Sigmoid colon (tissue), 4 donors: ENCODE data around the gene ECM1.

Source experiments
- EP300 ChIP-seq, 4 donors: sonication (generic); formaldehyde crosslinking; IDR thresholded peaks; one replicate each; pipeline ENCODE4 v1.6.1; 2017; ENCODE audit warnings: antibody characterized with exemption in 4 of 4
- POLR2A ChIP-seq, 2 donors: fragments of 450-650 bp; IDR thresholded peaks; one replicate each; pipeline ENCODE4 v1.6.1; 2016; ENCODE audit warnings: antibody characterized with exemption in 2 of 2, mild to moderate bottlenecking in 2 of 2, moderate library complexity in 2 of 2
- POLR2AphosphoS5 ChIP-seq, 4 donors: sonication (generic); formaldehyde crosslinking; IDR thresholded peaks; one replicate each; pipeline ENCODE4 v1.6.1; 2017; ENCODE audit warnings: antibody characterized with exemption in 4 of 4
- TF ChIP-seq, protein P1 (sequence below), 4 experiments: fragments of 450-650 bp in 3 of 4; fragments of 200-600 bp in 1 of 4; IDR thresholded peaks; one replicate each; pipeline ENCODE4 v1.5.1; 2016 to 2019; ENCODE audit warnings: antibody characterized with exemption in 4 of 4, mild to moderate bottlenecking in 3 of 4, moderate library complexity in 2 of 4

DNA sequence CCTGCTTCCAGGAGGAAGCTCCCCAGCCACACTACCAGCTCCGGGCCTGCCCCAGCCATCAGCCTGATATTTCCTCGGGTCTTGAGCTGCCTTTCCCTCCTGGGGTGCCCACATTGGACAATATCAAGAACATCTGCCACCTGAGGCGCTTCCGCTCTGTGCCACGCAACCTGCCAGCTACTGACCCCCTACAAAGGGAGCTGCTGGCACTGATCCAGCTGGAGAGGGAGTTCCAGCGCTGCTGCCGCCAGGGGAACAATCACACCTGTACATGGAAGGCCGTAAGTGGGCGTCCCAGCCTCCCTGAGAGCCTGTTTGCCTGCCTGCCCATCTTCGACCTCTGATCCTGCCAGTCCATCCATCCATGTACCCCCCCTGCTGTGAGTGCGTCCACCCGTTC is 3.6 kb downstream of the ECM1 start:
- TF ChIP-seq POLR2AphosphoS5 (IDR thresholded peaks at IDR 0.05): no peak
- TF ChIP-seq, protein P1, sequence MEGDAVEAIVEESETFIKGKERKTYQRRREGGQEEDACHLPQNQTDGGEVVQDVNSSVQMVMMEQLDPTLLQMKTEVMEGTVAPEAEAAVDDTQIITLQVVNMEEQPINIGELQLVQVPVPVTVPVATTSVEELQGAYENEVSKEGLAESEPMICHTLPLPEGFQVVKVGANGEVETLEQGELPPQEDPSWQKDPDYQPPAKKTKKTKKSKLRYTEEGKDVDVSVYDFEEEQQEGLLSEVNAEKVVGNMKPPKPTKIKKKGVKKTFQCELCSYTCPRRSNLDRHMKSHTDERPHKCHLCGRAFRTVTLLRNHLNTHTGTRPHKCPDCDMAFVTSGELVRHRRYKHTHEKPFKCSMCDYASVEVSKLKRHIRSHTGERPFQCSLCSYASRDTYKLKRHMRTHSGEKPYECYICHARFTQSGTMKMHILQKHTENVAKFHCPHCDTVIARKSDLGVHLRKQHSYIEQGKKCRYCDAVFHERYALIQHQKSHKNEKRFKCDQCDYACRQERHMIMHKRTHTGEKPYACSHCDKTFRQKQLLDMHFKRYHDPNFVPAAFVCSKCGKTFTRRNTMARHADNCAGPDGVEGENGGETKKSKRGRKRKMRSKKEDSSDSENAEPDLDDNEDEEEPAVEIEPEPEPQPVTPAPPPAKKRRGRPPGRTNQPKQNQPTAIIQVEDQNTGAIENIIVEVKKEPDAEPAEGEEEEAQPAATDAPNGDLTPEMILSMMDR (IDR thresholded peaks at IDR 0.05): no peak
- TF ChIP-seq POLR2A (IDR thresholded peaks at IDR 0.05): no peak
- no peak for TF ChIP-seq EP300 (IDR thresholded peaks at IDR 0.05)
